Putamen (tissue), 1 donor: ENCODE data around the gene PTCHD1.
A peak's percentile ranks its signal among the peaks of the same experiment; 100 is the strongest.

Experiments used
- DNase-seq: peaks from one replicate; pipeline ENCODE4 v3.0.0-alpha.2; 2016; ENCODE audit warnings: low spot score

PTCHD1 gene

DNA sequence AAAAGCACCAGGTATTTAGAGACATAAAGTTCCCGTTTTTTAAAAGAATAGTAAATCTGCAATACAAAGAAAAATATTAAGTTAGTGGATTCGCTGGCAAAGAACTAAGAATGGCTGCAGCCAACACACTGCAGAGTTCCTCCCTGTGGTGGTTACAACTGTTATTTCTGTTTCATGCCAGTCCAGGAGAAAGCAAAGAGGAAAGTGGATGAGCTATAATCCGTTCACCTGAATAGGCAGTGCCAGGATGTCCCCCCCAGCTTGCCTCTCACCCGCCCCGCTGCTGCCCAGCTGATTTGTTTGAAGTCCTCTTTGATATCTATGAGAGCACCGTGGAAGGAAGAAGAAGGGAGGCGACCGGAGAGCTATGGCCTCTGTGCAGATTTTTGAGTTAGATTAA, 63.9 kb downstream of the PTCHD1 start:
- DNase-seq = no peak

DNA sequence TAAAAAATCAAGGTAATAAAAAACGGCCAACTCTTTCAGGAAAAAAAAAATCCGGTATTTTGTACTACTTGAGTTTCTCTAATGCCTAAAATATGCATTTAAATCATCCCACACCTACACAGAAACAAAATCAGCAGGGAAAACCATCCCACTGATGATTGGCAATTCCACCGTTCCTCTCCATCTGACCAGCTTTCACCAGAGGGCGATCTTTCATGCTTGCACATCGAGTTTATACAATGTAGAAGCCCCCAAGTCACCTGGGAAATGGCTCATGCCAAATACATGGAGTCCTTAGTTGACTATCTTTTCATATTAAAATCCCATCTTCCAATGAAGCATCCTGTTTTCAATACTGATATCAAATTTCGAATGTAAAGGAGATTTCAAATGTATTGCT, 69.2 kb downstream of the PTCHD1 start:
- no peak for DNase-seq

DNA sequence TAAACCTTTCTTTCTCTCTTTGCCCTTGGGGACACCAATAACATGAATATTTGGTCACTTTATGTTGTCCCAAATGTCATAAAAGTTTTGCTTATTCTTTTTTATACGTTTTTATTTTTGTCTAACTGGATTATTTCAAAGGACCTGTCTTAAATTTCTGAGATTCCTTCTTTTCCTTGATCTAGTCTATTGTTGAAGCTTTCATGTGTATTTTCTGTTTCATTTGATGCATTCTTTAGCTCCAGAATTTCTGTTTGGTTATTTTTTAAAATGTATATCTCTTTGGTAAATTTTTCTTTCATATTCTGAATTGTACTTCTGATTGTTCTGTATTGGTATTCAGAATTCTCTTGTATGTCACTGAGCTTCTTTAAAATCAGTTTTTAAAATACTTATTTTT, 88.3 kb downstream of the PTCHD1 start:
- no peak for DNase-seq

DNA sequence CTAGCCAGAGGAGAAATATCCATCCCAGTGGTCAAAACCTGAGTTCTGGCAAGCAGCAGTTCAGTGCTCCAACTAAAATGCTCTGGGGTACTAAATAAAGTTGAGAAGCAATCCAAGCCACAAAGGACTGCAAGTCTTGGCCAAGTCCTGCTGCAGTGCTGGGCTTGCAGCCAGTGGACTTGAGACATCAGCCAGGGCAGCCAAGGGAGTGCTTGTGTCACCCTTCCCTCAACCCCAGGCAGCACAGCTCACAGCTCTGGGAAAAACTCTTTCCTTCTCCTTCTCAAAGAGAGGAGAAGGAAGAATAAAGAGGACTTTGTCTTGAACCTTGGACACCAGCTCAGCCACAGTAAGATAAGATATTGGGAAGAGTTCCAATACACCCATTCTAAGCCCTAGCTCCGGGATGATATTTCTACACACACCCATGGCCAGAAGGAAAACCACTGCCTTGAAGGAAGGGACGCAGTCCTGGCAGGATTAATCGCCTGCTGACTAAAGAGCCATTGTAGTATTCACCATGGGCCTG, 99.8 kb downstream of the PTCHD1 start:
- DNase-seq = peak; percentile 56

DNA sequence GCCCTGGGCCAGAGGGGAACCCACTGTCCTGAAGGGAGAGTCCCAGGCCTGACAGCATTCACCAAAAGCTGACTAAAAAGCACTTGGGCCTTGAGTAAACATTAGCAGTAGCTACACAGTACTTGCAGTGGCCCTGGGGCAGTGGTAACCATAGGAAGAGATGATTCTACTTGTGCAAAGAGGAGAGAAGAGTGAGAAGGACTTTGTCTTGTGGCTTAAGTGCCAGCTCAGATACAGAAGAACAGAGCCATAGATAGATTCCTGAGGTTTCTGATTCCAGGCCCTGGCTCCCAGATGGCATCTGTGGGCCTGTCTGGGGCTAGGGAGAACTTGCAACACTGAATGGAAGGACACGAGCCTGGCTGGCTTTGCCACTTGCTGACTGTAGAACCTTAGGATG, 100.5 kb downstream of the PTCHD1 start:
- no peak for DNase-seq

DNA sequence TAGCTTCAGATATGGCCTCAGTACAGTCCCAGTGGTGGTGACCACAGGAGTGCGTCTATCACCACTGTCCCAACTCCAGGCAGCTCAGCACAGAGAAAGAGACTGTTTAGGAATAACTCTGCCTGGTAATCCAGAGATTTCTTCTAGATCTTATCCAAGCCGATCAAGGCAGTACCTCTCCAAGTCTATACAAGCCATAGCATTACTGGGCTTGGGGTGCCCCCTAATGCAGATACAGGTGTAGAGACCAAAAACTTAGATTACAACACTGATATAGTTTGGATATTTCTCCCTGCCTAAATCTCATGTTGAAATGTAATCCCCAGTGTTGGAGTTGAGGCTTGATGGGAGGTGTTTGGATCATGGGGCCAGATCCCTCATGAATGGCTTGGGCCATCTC, 100.9 kb downstream of the PTCHD1 start:
- peak; percentile 0 for DNase-seq

DNA sequence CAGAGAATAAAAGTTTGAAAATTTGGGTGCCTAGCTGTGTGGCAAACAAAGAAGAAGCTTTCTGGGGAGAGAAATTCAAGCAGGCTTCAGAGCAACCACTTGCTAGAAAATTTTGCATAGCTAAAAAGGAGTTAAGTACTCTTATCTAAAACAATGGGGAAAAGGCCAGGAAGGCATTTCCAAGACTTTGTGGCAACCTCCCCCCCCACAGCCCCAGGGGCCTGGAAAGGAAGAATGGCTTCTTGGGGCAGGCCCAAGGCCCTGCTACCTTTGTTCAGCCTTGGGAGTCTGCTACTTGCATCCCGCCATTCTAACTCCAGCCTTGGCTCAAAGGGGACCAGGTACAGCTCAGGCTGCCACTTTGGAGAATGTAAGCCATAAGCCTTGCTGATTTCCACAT, 102.2 kb downstream of the PTCHD1 start:
- DNase-seq = no peak

DNA sequence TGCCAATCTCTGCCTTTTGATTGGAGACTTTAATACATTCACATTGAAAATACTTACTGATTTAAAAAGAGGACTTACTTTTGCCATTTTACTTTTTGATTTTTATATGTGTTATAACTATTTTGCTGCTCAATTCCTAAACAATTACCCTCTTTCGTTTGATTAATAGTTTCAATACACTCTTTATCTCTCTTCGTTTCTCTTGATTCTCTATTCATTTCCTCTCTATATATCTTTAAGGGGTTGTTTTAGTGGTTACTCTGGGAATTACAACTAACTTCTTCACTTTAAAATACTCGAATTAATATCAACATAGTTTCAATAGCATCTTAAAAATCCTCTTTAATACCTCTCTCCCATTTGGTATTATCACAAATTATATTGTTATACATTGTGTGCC, 116.6 kb downstream of the PTCHD1 start:
- no peak for DNase-seq
